Lower leg skin (tissue), 3 donors: Measurements from ENCODE around the gene ABCA4.

Experiments
- POLR2A ChIP-seq, 2 donors: fragments of 450-650 bp; IDR thresholded peaks; one replicate each; pipeline ENCODE4 v1.6.1; 2016 to 2017; ENCODE audit warnings: antibody characterized with exemption in 2 of 2, mild to moderate bottlenecking in 1 of 2, moderate library complexity in 1 of 2
- TF ChIP-seq, protein P1 (sequence below), 3 donors: fragments of 450-650 bp; IDR thresholded peaks; one replicate each; pipeline ENCODE4 v1.5.1; 2016; ENCODE audit warnings: antibody characterized with exemption in 3 of 3, mild to moderate bottlenecking in 3 of 3, moderate library complexity in 2 of 3

DNA sequence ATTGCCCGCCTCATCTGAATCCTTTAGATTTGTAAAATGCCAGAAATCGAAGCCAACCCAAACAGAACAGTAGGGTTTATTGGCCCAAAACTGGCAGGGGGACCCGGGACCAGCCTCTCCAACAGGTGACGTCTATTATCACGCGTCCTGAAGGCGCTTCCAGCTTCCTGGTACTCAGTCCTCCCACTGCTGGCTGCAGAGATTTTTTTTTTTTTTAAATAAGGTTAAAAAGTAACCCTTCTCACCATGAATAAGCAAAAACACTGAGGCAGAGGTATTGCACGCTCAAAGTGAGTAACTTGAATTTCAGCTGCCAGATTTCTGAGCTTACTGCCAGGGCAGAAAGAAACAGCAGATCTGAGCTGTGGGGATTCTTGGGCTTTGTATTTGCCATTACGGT, 157.4 kb downstream of the ABCA4 start:
- TF ChIP-seq, protein P1, sequence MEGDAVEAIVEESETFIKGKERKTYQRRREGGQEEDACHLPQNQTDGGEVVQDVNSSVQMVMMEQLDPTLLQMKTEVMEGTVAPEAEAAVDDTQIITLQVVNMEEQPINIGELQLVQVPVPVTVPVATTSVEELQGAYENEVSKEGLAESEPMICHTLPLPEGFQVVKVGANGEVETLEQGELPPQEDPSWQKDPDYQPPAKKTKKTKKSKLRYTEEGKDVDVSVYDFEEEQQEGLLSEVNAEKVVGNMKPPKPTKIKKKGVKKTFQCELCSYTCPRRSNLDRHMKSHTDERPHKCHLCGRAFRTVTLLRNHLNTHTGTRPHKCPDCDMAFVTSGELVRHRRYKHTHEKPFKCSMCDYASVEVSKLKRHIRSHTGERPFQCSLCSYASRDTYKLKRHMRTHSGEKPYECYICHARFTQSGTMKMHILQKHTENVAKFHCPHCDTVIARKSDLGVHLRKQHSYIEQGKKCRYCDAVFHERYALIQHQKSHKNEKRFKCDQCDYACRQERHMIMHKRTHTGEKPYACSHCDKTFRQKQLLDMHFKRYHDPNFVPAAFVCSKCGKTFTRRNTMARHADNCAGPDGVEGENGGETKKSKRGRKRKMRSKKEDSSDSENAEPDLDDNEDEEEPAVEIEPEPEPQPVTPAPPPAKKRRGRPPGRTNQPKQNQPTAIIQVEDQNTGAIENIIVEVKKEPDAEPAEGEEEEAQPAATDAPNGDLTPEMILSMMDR (IDR thresholded peaks at IDR 0.05) = no peak
- TF ChIP-seq POLR2A (IDR thresholded peaks at IDR 0.05) = no peak
